ENCODE results near the gene MRPL21. TPM values are rescaled to one million over a fixed set of nuclear protein-coding genes. Genes with fewer than 3 reads are reported as not detected.

MRPL21 gene
- total RNA-seq, 4 donors from 2014 or later, result 28.6 to 43.8 (median 35.0) TPM

- H3K36me3 ChIP-seq, result peaks cover 84% of the 10 kb centered on the region
- DNase-seq (ENCODE audit: low spot score in 2 of 2), result no peak
- TF ChIP-seq CTCF (IDR thresholded peaks at IDR 0.05), result no peak
- no peak for TF ChIP-seq EP300 (IDR thresholded peaks at IDR 0.05)
- TF ChIP-seq POLR2A (IDR thresholded peaks at IDR 0.05), result no peak
- TF ChIP-seq POLR2AphosphoS5 (IDR thresholded peaks at IDR 0.05), result no peak
- H3K4me1 ChIP-seq, result no peaks in the 10 kb centered on the region
- WGBS, result 93% methylated on average over 12 of the region's 12 CpGs
- no peak overlapping the region for H3K27ac ChIP-seq
- no peaks in the 10 kb centered on the region for H3K27me3 ChIP-seq
- no peak overlapping the region for H3K4me3 ChIP-seq
- no peaks in the 10 kb centered on the region for H3K9me3 ChIP-seq
Observed at GRCh38 chr11:68934321-68934645, 30.7 kb upstream of the MRPL21 start.

GRCh38 chr11:68933605-68934320 lies 30.1 kb upstream of the MRPL21 start:
- no peak for DNase-seq (ENCODE audit: low spot score in 2 of 2)
- WGBS, result 89% methylated on average over 17 of the region's 17 CpGs
- H3K36me3 ChIP-seq, result peaks cover 84% of the 10 kb centered on the region
- H3K9me3 ChIP-seq, result no peaks in the 10 kb centered on the region
- no peak overlapping the region for H3K27ac ChIP-seq
- TF ChIP-seq POLR2A (IDR thresholded peaks at IDR 0.05) (no peak), EP300 (IDR thresholded peaks at IDR 0.05) (no peak), POLR2AphosphoS5 (IDR thresholded peaks at IDR 0.05) (no peak), CTCF (IDR thresholded peaks at IDR 0.05) (no peak)
- H3K4me3 ChIP-seq, result no peak overlapping the region
- no peaks in the 10 kb centered on the region for H3K27me3 ChIP-seq
- H3K4me1 ChIP-seq, result no peaks in the 10 kb centered on the region

GRCh38 chr11:68932933-68933577 lies 29.4 kb upstream of the MRPL21 start:
- Histone ChIP-seq H3K4me3 (no peak overlapping the region), H3K9me3 (no peaks in the 10 kb centered on the region), H3K27me3 (no peaks in the 10 kb centered on the region), H3K36me3 (peaks cover 84% of the 10 kb centered on the region), H3K4me1 (no peaks in the 10 kb centered on the region), H3K27ac (no peak overlapping the region)
- 96% methylated on average over 22 of the region's 24 CpGs for WGBS
- DNase-seq (ENCODE audit: low spot score in 2 of 2), result no peak
- TF ChIP-seq EP300 (IDR thresholded peaks at IDR 0.05), result no peak
- TF ChIP-seq CTCF (IDR thresholded peaks at IDR 0.05), result no peak
- TF ChIP-seq POLR2A (IDR thresholded peaks at IDR 0.05), result no peak
- no peak for TF ChIP-seq POLR2AphosphoS5 (IDR thresholded peaks at IDR 0.05)

- 86% methylated on average over 5 of the region's 7 CpGs for WGBS
- Histone ChIP-seq H3K27me3 (no peaks in the 10 kb centered on the region), H3K4me1 (no peaks in the 10 kb centered on the region), H3K4me3 (no peak overlapping the region), H3K9me3 (no peaks in the 10 kb centered on the region), H3K27ac (no peak overlapping the region), H3K36me3 (peaks cover 84% of the 10 kb centered on the region)
- DNase-seq (ENCODE audit: low spot score in 2 of 2), result no peak
- TF ChIP-seq EP300 (IDR thresholded peaks at IDR 0.05) (no peak), CTCF (IDR thresholded peaks at IDR 0.05) (no peak), POLR2AphosphoS5 (IDR thresholded peaks at IDR 0.05) (no peak), POLR2A (IDR thresholded peaks at IDR 0.05) (no peak)
Observed at GRCh38 chr11:68932358-68932757, 28.7 kb upstream of the MRPL21 start.

GRCh38 chr11:68931911-68932310 lies 28.3 kb upstream of the MRPL21 start:
- 91% methylated on average over 17 of the region's 17 CpGs for WGBS
- no peak for DNase-seq (ENCODE audit: low spot score in 2 of 2)

More at GRCh38 chr11:68931911-68932310, 28.3 kb upstream of the MRPL21 start:
- TF ChIP-seq CTCF (IDR thresholded peaks at IDR 0.05) (no peak), POLR2A (IDR thresholded peaks at IDR 0.05) (no peak), EP300 (IDR thresholded peaks at IDR 0.05) (no peak), POLR2AphosphoS5 (IDR thresholded peaks at IDR 0.05) (no peak)
- no peaks in the 10 kb centered on the region for H3K27me3 ChIP-seq
- no peak overlapping the region for H3K4me3 ChIP-seq
- no peak overlapping the region for H3K27ac ChIP-seq
- H3K4me1 ChIP-seq, result no peaks in the 10 kb centered on the region
- peaks cover 84% of the 10 kb centered on the region for H3K36me3 ChIP-seq
- no peaks in the 10 kb centered on the region for H3K9me3 ChIP-seq
